ENCODE measurements around the gene CD320. TPM values are rescaled to one million over a fixed set of nuclear protein-coding genes. Genes with fewer than 3 reads are reported as not detected.

Gene CD320
- total RNA-seq, 1 experiment from 2014 or later = 129 TPM

Other genes with a start within 250 kb of the CD320 start
- not detected in 2 replicates for gene FBN3, start 158.8 kb downstream of the CD320 start, total RNA-seq (2014; rRNA removed; shearing (Covaris generic); ENCODE audit: low replicate concordance)
- gene CERS4, start 99.0 kb downstream of the CD320 start, total RNA-seq (2014; rRNA removed; shearing (Covaris generic); ENCODE audit: low replicate concordance) = 9.9 and 20.3 TPM in 2 replicates
- 10.3 and 40.1 TPM in 2 replicates for gene NDUFA7, start 13.0 kb upstream of the CD320 start, total RNA-seq (2014; rRNA removed; shearing (Covaris generic); ENCODE audit: low replicate concordance)
- gene RPS28, start 13.1 kb upstream of the CD320 start, total RNA-seq (2014; rRNA removed; shearing (Covaris generic); ENCODE audit: low replicate concordance) = 1,599 and 3,607 TPM in 2 replicates
- 0.20 TPM in 1 of 2 replicates, not detected in the other for gene KANK3, start 34.9 kb upstream of the CD320 start, total RNA-seq (2014; rRNA removed; shearing (Covaris generic); ENCODE audit: low replicate concordance)
- 46.7 and 64.6 TPM in 2 replicates for gene ANGPTL4, start 55.8 kb upstream of the CD320 start, total RNA-seq (2014; rRNA removed; shearing (Covaris generic); ENCODE audit: low replicate concordance)
- gene RAB11B, start 82.0 kb upstream of the CD320 start, total RNA-seq (2014; rRNA removed; shearing (Covaris generic); ENCODE audit: low replicate concordance) = 17.0 and 39.8 TPM in 2 replicates
- gene MARCHF2, start 104.9 kb upstream of the CD320 start, total RNA-seq (2014; rRNA removed; shearing (Covaris generic); ENCODE audit: low replicate concordance) = 60.2 and 89.4 TPM in 2 replicates
- 95.3 and 126 TPM in 2 replicates for gene HNRNPM, start 136.6 kb upstream of the CD320 start, total RNA-seq (2014; rRNA removed; shearing (Covaris generic); ENCODE audit: low replicate concordance)
- not detected in 2 replicates for gene PRAM1, start 194.3 kb upstream of the CD320 start, total RNA-seq (2014; rRNA removed; shearing (Covaris generic); ENCODE audit: low replicate concordance)
- gene ZNF414, start 205.8 kb upstream of the CD320 start, total RNA-seq (2014; rRNA removed; shearing (Covaris generic); ENCODE audit: low replicate concordance) = 0.86 and 2.0 TPM in 2 replicates